Uterus (tissue), 4 donors: Measurements from ENCODE around the gene SP140. TPM values are rescaled to one million over a fixed set of nuclear protein-coding genes. Genes with fewer than 3 reads are reported as not detected.
"Not testable (repeated sequence)": the region's sequence is repeated elsewhere in the genome, so short reads cannot be mapped to it uniquely, and the experiment has no call there.

Source experiments
- DNase-seq, 2 donors: peaks; one replicate each; pipeline ENCODE4 v3.0.0-alpha.2; 2019 to 2020
- H3K27ac ChIP-seq, 2 donors: fragments of 200-600 bp; sonication (generic); 1 replicate in 1 of 2; 2 replicates in 1 of 2; pipeline ENCODE4 v1.5.1; 2016 to 2018
- H3K27me3 ChIP-seq, 2 donors: fragments of 200-600 bp; sonication (generic); one replicate each; pipeline ENCODE4 v1.5.1; 2018 to 2019; ENCODE audit warnings: control low read depth in 1 of 2
- H3K36me3 ChIP-seq, 2 donors: fragments of 200-600 bp; sonication (generic); one replicate each; pipeline ENCODE4 v1.5.1; 2019; ENCODE audit warnings: control low read depth in 1 of 2
- H3K4me1 ChIP-seq, 2 donors: fragments of 200-600 bp; sonication (generic); one replicate each; pipeline ENCODE4 v1.5.1; 2018 to 2019; ENCODE audit warnings: control low read depth in 1 of 2
- H3K4me3 ChIP-seq, 2 donors: fragments of 200-600 bp; sonication (generic); 1 replicate in 1 of 2; 2 replicates in 1 of 2; pipeline ENCODE4 v1.5.1; 2018 to 2019; ENCODE audit warnings: mild to moderate bottlenecking in 1 of 2
- H3K9me3 ChIP-seq, 2 donors: fragments of 200-600 bp; sonication (generic); one replicate each; pipeline ENCODE4 v1.5.1; 2019; ENCODE audit warnings: control low read depth in 1 of 2
- POLR2A ChIP-seq, 2 donors: fragments of 450-650 bp; IDR thresholded peaks; one replicate each; pipeline ENCODE4 v1.6.1; 2016; ENCODE audit warnings: antibody characterized with exemption in 2 of 2, mild to moderate bottlenecking in 1 of 2, moderate library complexity in 1 of 2
- intact Hi-C: fragments of 100-400 bp; cut with DNase I; formaldehyde crosslinking; loops from one replicate; pipeline ENCODE4 v1.15.1; 2023; ENCODE audit warnings: low total_unique reads
- total RNA-seq, 4 donors: library from RNA; depleted of rRNA in 3 of 4; stranded (reverse); fragments of >200 nt in 3 of 4; gene quantifications; one replicate each; pipeline versions ENCODE4 v1.1.0 to v1.2.4, GENCODE V29; 2014 to 2023
- TF ChIP-seq, protein P1 (sequence below), 4 experiments: fragments of 200-600 bp in 2 of 4; fragments of 450-650 bp in 2 of 4; sonication (generic) in 2 of 4; IDR thresholded peaks; one replicate each; pipeline ENCODE4 v1.5.1; 2016 to 2019; ENCODE audit warnings: antibody characterized with exemption in 4 of 4, mild to moderate bottlenecking in 2 of 4, moderate library complexity in 1 of 4
- donor health status: DM: yes; HTN: yes; CAD: no.

Gene SP140
- total RNA-seq, 4 donors from 2014 or later: 0.77 to 1.1 (median 0.97) TPM; not detected in 1

DNA sequence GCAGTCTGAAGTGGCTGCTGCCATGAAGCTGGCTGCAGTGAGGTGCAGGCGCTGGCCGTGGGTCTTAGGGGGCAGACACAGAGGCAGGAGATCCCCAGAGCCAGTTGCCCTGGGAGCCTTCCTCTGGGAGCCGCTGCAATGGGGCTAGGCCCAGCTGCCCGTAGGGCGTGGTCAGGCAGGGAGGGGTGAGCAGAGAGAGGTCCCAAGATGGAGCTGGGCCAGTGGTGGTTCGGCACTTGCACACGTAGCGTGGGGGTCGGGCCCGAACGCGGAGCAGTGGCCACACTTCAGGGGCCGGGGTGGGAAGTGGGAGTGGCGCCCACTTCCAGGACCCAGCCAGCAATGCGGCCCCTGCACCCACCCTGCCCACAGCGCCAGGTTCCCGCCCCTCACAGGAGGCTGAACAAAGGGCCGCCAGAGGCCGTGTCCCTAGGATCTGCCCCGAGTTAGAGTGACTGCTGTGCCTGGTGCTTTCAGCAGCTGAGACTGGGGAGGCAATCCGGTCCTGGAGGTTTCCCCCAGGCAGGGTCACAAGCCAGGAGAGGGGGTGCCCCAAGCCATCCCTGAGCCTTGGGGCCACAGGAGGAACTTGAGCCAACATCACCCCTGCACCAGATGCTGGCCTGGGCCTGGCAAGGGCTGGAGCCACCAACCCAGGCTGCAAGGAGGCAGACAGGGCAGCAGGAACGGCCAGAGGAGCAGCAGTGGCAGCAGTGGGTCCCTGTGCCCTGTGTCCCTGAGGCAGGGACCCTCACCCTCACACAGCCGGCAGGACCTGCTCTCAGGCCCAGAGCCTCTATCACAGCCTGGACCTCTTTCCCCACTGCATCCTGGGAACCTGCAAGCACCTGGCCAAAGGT lies 80.1 kb downstream of the SP140 start:
- no peak overlapping the region for H3K4me3 ChIP-seq
- intact Hi-C loops: no loop called here
- H3K4me1 ChIP-seq: no peaks in the 10 kb centered on the region
- no peak for DNase-seq
- no peaks in the 10 kb centered on the region for H3K27me3 ChIP-seq
- no peak overlapping the region for H3K27ac ChIP-seq
- TF ChIP-seq, protein P1, sequence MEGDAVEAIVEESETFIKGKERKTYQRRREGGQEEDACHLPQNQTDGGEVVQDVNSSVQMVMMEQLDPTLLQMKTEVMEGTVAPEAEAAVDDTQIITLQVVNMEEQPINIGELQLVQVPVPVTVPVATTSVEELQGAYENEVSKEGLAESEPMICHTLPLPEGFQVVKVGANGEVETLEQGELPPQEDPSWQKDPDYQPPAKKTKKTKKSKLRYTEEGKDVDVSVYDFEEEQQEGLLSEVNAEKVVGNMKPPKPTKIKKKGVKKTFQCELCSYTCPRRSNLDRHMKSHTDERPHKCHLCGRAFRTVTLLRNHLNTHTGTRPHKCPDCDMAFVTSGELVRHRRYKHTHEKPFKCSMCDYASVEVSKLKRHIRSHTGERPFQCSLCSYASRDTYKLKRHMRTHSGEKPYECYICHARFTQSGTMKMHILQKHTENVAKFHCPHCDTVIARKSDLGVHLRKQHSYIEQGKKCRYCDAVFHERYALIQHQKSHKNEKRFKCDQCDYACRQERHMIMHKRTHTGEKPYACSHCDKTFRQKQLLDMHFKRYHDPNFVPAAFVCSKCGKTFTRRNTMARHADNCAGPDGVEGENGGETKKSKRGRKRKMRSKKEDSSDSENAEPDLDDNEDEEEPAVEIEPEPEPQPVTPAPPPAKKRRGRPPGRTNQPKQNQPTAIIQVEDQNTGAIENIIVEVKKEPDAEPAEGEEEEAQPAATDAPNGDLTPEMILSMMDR (IDR thresholded peaks at IDR 0.05): no peak
- TF ChIP-seq POLR2A (IDR thresholded peaks at IDR 0.05): no peak
- H3K36me3 ChIP-seq: no peaks in the 10 kb centered on the region
- no peaks in the 10 kb centered on the region for H3K9me3 ChIP-seq

GRCh38 chr2:230306474-230306873 lies 80.9 kb downstream of the SP140 start:
- Histone ChIP-seq H3K27ac (no peak overlapping the region), H3K36me3 (no peaks in the 10 kb centered on the region), H3K27me3 (no peaks in the 10 kb centered on the region), H3K4me3 (no peak overlapping the region), H3K9me3 (no peaks in the 10 kb centered on the region), H3K4me1 (no peaks in the 10 kb centered on the region)
- no peak for DNase-seq
- intact Hi-C loops: no loop called here
- TF ChIP-seq POLR2A (IDR thresholded peaks at IDR 0.05): no peak
- TF ChIP-seq, protein P1 (IDR thresholded peaks at IDR 0.05): no peak

DNA sequence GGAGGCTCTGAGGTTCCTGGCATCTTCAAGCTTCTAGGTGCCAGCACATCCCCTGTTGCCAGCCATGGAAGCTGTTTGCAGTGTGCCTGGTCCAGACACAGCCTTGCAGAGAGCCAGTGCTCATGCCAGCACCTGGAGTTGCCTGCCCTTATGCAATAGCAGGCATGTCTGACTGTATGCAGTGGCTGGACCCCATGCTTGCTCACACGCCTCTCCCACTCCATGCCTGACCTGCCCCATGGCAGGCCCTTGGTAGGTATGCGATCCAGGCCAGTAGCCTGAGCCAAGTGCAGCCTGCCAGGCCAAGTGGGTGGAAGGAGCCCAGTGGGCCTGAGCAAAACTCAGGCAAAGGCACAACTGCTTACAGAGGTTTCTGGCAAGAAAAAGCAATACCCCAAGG lies 81.9 kb downstream of the SP140 start:
- no peaks in the 10 kb centered on the region for H3K9me3 ChIP-seq
- DNase-seq: no peak
- no peaks in the 10 kb centered on the region for H3K4me1 ChIP-seq
- no peak overlapping the region for H3K4me3 ChIP-seq
- TF ChIP-seq POLR2A (IDR thresholded peaks at IDR 0.05): no peak
- TF ChIP-seq, protein P1 (IDR thresholded peaks at IDR 0.05): no peak
- intact Hi-C loops: no loop called here
- H3K36me3 ChIP-seq: no peaks in the 10 kb centered on the region
- H3K27me3 ChIP-seq: no peaks in the 10 kb centered on the region
- no peak overlapping the region for H3K27ac ChIP-seq

DNA sequence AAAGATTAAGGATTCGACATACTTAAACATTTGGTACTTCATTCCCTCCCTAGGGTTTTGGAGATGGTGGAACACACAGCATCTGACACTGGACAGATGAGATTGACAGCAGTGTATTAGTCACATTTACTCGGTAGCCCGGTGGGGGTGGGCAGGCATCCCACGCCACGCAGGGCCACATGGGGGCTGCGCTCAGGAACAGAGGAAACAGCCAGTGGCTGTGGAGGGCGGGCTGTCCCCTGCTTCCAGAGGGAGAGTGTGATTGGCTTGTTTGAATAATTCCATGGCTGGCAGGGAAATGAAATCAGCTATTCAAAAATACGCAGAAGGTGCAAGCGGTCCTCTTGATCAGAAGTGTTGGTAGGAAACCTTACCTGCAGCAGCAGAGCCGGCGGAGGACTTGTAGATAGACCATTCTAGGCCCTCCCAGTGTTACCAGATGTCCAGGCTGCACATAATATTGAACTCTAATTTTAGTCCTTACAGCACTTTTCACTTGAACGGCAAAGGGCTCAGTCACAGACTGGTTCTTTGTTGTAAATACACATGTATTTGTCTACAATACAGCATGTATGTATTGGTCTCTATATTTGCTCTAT lies 83.0 kb downstream of the SP140 start:
- no peak overlapping the region for H3K27ac ChIP-seq
- no peak for TF ChIP-seq POLR2A (IDR thresholded peaks at IDR 0.05)
- TF ChIP-seq, protein P1 (IDR thresholded peaks at IDR 0.05): no peak
- no peaks in the 10 kb centered on the region for H3K4me1 ChIP-seq
- H3K36me3 ChIP-seq: no peaks in the 10 kb centered on the region
- H3K27me3 ChIP-seq: no peaks in the 10 kb centered on the region
- no peak for DNase-seq
- H3K4me3 ChIP-seq: no peak overlapping the region
- H3K9me3 ChIP-seq: no peaks in the 10 kb centered on the region
- intact Hi-C loops: no loop called here

- H3K27ac ChIP-seq, H3K4me3 ChIP-seq, H3K27me3 ChIP-seq, H3K36me3 ChIP-seq, H3K4me1 ChIP-seq, H3K9me3 ChIP-seq, DNase-seq, intact Hi-C loops: not testable (repeated sequence)
Measured at GRCh38 chr2:230310792-230311191, 85.3 kb downstream of the SP140 start.

GRCh38 chr2:230311634-230312033 lies 86.1 kb downstream of the SP140 start:
- H3K27me3 ChIP-seq, H3K4me1 ChIP-seq, DNase-seq, H3K27ac ChIP-seq, H3K4me3 ChIP-seq, H3K9me3 ChIP-seq, intact Hi-C loops, H3K36me3 ChIP-seq: not testable (repeated sequence)
